HepG2 (cell line): Measurements from ENCODE around the gene AUP1. TPM values are rescaled to one million over a fixed set of nuclear protein-coding genes. Genes with fewer than 3 reads are reported as not detected.

Experiments used
- CBX1 ChIP-seq: IDR thresholded peaks from one replicate; pipeline ENCODE4 v1.6.1; 2016; ENCODE audit warnings: antibody characterized with exemption, low read depth
- CREM ChIP-seq, 2 experiments: sonication (generic) in 1 of 2; formaldehyde crosslinking in 1 of 2; IDR thresholded peaks; 2 replicates each; pipeline versions ENCODE4 v1.4.0 to v1.6.1; 2016 to 2020; ENCODE audit warnings: antibody characterized with exemption in 1 of 2, mild to moderate bottlenecking in 1 of 2, missing genetic modification reagents in 1 of 2
- FUBP1 ChIP-seq: sonication (generic); formaldehyde crosslinking; IDR thresholded peaks from 2 replicates; pipeline ENCODE4 v1.5.1; 2020; ENCODE audit warnings: missing genetic modification reagents, mild to moderate bottlenecking, borderline replicate concordance
- HIVEP1 ChIP-seq: sonication (generic); formaldehyde crosslinking; IDR thresholded peaks from 2 replicates; pipeline ENCODE4 v1.4.0; 2020; ENCODE audit warnings: mild to moderate bottlenecking, missing genetic modification reagents
- HMGXB4 ChIP-seq, 2 experiments: sonication (generic) in 1 of 2; formaldehyde crosslinking in 1 of 2; IDR thresholded peaks; 2 replicates each; pipeline versions ENCODE4 v1.4.0 to v1.6.1; 2018 to 2020; ENCODE audit warnings: missing genetic modification reagents in 2 of 2, borderline replicate concordance in 1 of 2, low read depth in 1 of 2, mild to moderate bottlenecking in 1 of 2, missing biosample characterization in 1 of 2
- HOXA5 ChIP-seq: sonication (generic); formaldehyde crosslinking; IDR thresholded peaks from 2 replicates; pipeline ENCODE4 v1.4.0; 2020; ENCODE audit warnings: missing genetic modification reagents
- MYNN ChIP-seq: sonication (generic); formaldehyde crosslinking; IDR thresholded peaks from 2 replicates; pipeline ENCODE4 v1.4.0; 2020; ENCODE audit warnings: mild to moderate bottlenecking, low read depth, missing genetic modification reagents
- SOX6 ChIP-seq, 2 experiments: fragments of 450-650 bp in 1 of 2; sonication (generic) in 1 of 2; formaldehyde crosslinking in 1 of 2; IDR thresholded peaks; 2 replicates each; pipeline versions ENCODE4 v1.4.0 to v1.6.1; 2017 to 2020; ENCODE audit warnings: antibody characterized with exemption in 1 of 2, mild to moderate bottlenecking in 1 of 2, missing genetic modification reagents in 1 of 2
- TAF1 ChIP-seq: sonication (generic); formaldehyde crosslinking; IDR thresholded peaks from 2 replicates; pipeline ENCODE4 v1.4.0; 2020; ENCODE audit warnings: missing genetic modification reagents
- TBL1XR1 ChIP-seq: fragments of 150-350 bp; IDR thresholded peaks from 2 replicates; pipeline ENCODE4 v1.6.1; 2014; ENCODE audit warnings: borderline replicate concordance, low read length; ENCODE audit not compliant: partially characterized antibody
- THAP8 ChIP-seq: sonication (generic); formaldehyde crosslinking; IDR thresholded peaks from 2 replicates; pipeline ENCODE4 v1.5.1; 2020; ENCODE audit warnings: missing genetic modification reagents, mild to moderate bottlenecking, borderline replicate concordance
- ZNF160 ChIP-seq: sonication (generic); formaldehyde crosslinking; IDR thresholded peaks from 2 replicates; pipeline ENCODE4 v1.8.0; 2022; ENCODE audit warnings: mild to moderate bottlenecking, inconsistent platforms, missing genetic modification reagents
- ZNF274 ChIP-seq: sonication (generic); formaldehyde crosslinking; IDR thresholded peaks from 2 replicates; pipeline ENCODE4 v1.5.1; 2020; ENCODE audit warnings: mild to moderate bottlenecking, missing genetic modification reagents
- ZNF331 ChIP-seq: sonication (generic); formaldehyde crosslinking; IDR thresholded peaks from 2 replicates; pipeline ENCODE4 v1.4.0; 2020; ENCODE audit warnings: missing genetic modification reagents
- polyA plus RNA-seq, 8 experiments: library from polyadenylated mRNA; depleted of rRNA in 3 of 8; stranded (reverse) in 7 of 8; unstranded in 1 of 8; fragments of >200 nt; fragmentation: Illumina TruSeq in 4 of 8; extraction: Trizol in 4 of 8; gene quantifications; 2 replicates each; pipeline versions ENCODE4 v1.2.1 to v1.2.3, GENCODE V29; 2011 to 2016; ENCODE audit warnings: low read depth in 4 of 8, missing spikeins in 1 of 8, mixed read lengths in 1 of 8; ENCODE audit not compliant: insufficient read depth in 1 of 8
- total RNA-seq, 5 experiments: library from RNA; depleted of rRNA; stranded (reverse); fragments of >200 nt; fragmentation: Illumina TruSeq; extraction: Trizol; gene quantifications; 2 replicates each; pipeline ENCODE4 v1.2.3, GENCODE V29; 2016; ENCODE audit warnings: low read depth in 1 of 5
- TF ChIP-seq, protein P1 (sequence below): sonication (generic); formaldehyde crosslinking; IDR thresholded peaks from 2 replicates; pipeline ENCODE4 v1.4.0; 2020; ENCODE audit warnings: missing genetic modification reagents, borderline replicate concordance
- TF ChIP-seq, protein P2 (sequence below): IDR thresholded peaks from 2 replicates; pipeline ENCODE4 v1.6.1; 2016; ENCODE audit warnings: missing genetic modification reagents, missing compliant biosample characterization

AUP1 gene
- total and polyA plus RNA-seq, 2 of the 13 experiments (the other 11 are each of a cell fraction or from before 2014, with no cell fraction given): 174 to 267 TPM

DNA sequence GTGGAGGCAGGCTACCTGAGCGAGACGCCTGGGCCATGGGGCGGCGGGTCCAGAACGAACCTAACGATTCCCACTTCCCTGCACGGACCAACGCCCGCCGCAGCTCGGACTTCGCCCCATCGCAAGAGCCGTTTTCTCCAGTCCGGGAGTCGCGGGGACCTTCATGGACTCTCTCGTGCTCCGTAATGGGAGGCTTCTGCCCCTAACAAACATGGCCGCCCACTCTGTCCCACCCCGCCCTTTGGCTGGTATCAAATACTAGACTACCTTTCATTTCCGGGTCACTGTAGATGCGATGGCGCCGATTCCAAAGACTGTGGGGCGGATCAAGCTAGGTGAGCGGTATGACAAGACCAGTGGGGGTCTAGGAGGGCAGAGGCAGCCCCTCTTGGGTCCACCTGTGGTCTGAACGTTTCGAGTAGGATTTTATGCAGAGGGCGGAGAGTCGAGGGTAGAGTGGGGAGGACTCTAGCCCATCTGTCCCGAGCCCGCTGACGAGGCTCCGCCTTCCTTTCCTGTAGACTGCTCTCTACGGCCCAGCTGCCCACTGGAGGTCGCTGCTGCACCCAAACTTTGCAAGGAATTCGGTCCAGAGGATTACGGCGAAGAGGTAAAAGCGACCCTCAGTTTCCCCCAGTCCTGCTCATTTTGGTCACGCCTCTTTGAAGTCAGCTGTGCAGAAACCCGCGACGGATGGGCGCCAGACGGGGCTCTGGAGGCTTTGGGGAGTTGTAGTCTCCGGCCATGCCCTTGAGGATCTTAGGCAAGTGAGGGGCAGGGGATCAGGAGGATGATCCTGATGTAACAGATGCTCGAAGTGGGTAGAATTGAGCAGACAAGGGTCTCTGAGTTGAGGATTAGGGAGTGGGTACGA lies 46.5 kb downstream of the AUP1 start, which contains the start of the genes CCDC142 and TTC31 (continued):
- TF ChIP-seq TBL1XR1: peak; percentile 28
- TF ChIP-seq MYNN (CRISPR knock-in tag): no peak
- 0 out of 2 replicates have a peak, but pooled peaks have one; percentile 2 for TF ChIP-seq ZNF160 (CRISPR knock-in tag)
- TF ChIP-seq CREM (IDR thresholded peaks at IDR 0.05): peak; percentile 98
- TF ChIP-seq CREM (CRISPR knock-in tag; IDR thresholded peaks at IDR 0.05): no peak
- TF ChIP-seq HMGXB4 (CRISPR knock-in tag; IDR thresholded peaks at IDR 0.05; ENCODE audit: borderline replicate concordance in 1 of 2, low read depth in 1 of 2): peak; percentile 95
- TF ChIP-seq CBX1: peak; percentile 88
- TF ChIP-seq, protein P1, sequence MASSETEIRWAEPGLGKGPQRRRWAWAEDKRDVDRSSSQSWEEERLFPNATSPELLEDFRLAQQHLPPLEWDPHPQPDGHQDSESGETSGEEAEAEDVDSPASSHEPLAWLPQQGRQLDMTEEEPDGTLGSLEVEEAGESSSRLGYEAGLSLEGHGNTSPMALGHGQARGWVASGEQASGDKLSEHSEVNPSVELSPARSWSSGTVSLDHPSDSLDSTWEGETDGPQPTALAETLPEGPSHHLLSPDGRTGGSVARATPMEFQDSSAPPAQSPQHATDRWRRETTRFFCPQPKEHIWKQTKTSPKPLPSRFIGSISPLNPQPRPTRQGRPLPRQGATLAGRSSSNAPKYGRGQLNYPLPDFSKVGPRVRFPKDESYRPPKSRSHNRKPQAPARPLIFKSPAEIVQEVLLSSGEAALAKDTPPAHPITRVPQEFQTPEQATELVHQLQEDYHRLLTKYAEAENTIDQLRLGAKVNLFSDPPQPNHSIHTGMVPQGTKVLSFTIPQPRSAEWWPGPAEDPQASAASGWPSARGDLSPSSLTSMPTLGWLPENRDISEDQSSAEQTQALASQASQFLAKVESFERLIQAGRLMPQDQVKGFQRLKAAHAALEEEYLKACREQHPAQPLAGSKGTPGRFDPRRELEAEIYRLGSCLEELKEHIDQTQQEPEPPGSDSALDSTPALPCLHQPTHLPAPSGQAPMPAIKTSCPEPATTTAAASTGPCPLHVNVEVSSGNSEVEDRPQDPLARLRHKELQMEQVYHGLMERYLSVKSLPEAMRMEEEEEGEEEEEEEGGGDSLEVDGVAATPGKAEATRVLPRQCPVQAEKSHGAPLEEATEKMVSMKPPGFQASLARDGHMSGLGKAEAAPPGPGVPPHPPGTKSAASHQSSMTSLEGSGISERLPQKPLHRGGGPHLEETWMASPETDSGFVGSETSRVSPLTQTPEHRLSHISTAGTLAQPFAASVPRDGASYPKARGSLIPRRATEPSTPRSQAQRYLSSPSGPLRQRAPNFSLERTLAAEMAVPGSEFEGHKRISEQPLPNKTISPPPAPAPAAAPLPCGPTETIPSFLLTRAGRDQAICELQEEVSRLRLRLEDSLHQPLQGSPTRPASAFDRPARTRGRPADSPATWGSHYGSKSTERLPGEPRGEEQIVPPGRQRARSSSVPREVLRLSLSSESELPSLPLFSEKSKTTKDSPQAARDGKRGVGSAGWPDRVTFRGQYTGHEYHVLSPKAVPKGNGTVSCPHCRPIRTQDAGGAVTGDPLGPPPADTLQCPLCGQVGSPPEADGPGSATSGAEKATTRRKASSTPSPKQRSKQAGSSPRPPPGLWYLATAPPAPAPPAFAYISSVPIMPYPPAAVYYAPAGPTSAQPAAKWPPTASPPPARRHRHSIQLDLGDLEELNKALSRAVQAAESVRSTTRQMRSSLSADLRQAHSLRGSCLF: no peak
- TF ChIP-seq SOX6 (IDR thresholded peaks at IDR 0.05): no peak
- peak; percentile 77 for TF ChIP-seq SOX6 (CRISPR knock-in tag; IDR thresholded peaks at IDR 0.05)
- TF ChIP-seq HOXA5 (CRISPR knock-in tag): peak; percentile 83
- no peak; the same call in 1 of the 2 replicates for TF ChIP-seq ZNF274 (CRISPR knock-in tag)
- peak; percentile 90 for TF ChIP-seq TAF1 (CRISPR knock-in tag)
- peak; percentile 20 for TF ChIP-seq ZNF331
- TF ChIP-seq, protein P2, sequence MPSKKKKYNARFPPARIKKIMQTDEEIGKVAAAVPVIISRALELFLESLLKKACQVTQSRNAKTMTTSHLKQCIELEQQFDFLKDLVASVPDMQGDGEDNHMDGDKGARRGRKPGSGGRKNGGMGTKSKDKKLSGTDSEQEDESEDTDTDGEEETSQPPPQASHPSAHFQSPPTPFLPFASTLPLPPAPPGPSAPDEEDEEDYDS (CRISPR knock-in tag): peak; percentile 90
- no peak for TF ChIP-seq FUBP1 (CRISPR knock-in tag)
- peak; percentile 85; the same call in 1 of the 2 replicates for TF ChIP-seq THAP8 (CRISPR knock-in tag)
- peak; percentile 68 for TF ChIP-seq HIVEP1 (CRISPR knock-in tag)
